Activated CD4-positive, alpha-beta T cell treated with anti-CD3 and anti-CD28 coated beads, Interleukin-2, amount 10 ng/mL, durations not matched to agents 7 days and 5 days (primary cell): ENCODE results near the gene NPLOC4. TPM values are rescaled to one million over a fixed set of nuclear protein-coding genes. Genes with fewer than 3 reads are reported as not detected.
A peak's percentile ranks its signal among the peaks of the same experiment; 100 is the strongest.

ENCODE experiments used
- CTCF ChIA-PET: fragments of 350-600 bp; sonication (Branson Sonifier 250); formaldehyde crosslinking; loops from one replicate; lab custom pipeline; 2021; ENCODE audit warnings: antibody characterized with exemption; lab: Charles Lee
- POLR2A ChIA-PET: fragments of 350-600 bp; sonication (Branson Sonifier 250); formaldehyde crosslinking; loops from one replicate; lab custom pipeline; 2021; ENCODE audit warnings: antibody characterized with exemption; lab: Charles Lee
- DNase-seq: peaks from one replicate; pipeline ENCODE4 v3.0.0-alpha.2; 2020
- H3K27ac Mint-ChIP-seq: one replicate; pipeline ENCODE4 v1.8.0; 2021; ENCODE audit warnings: mild to moderate bottlenecking, moderate library complexity, mixed read lengths
- H3K27me3 Mint-ChIP-seq: one replicate; pipeline ENCODE4 v1.8.0; 2021; ENCODE audit warnings: mixed read lengths
- H3K36me3 Mint-ChIP-seq: one replicate; pipeline ENCODE4 v1.8.0; 2021; ENCODE audit warnings: low read depth, mixed read lengths
- H3K4me1 Mint-ChIP-seq: one replicate; pipeline ENCODE4 v1.8.0; 2021; ENCODE audit warnings: mixed read lengths
- H3K4me3 Mint-ChIP-seq: one replicate; pipeline ENCODE4 v1.8.0; 2021; ENCODE audit warnings: mild to moderate bottlenecking, moderate library complexity, mixed read lengths
- H3K9me3 Mint-ChIP-seq: one replicate; pipeline ENCODE4 v1.8.0; 2021; ENCODE audit warnings: mixed read lengths
- total RNA-seq, 2 experiments: library from RNA; stranded (reverse); gene quantifications; one replicate each; pipeline ENCODE4 v1.2.3, GENCODE V29; 2021

NPLOC4 gene
- total RNA-seq, 2 experiments from 2014 or later = 91.3 to 98.2 TPM

- Mint-ChIP-seq H3K4me1 (peaks cover 29% of the 10 kb centered on the region), H3K27me3 (no peaks in the 10 kb centered on the region), H3K27ac (no peak overlapping the region), H3K36me3 (peaks cover 2% of the 10 kb centered on the region), H3K4me3 (no peak overlapping the region), H3K9me3 (no peaks in the 10 kb centered on the region)
- CTCF ChIA-PET = interaction anchor here (0.6 kb wide), 1 partner anchor 139 kb away, joined by 5 read pairs; no protein-coding TSS in a partner anchor
- no peak for DNase-seq
- POLR2A ChIA-PET = no interaction called here
Measured at GRCh38 chr17:81659038-81659437, 22.1 kb upstream of the NPLOC4 start.

GRCh38 chr17:81656835-81657234, 19.9 kb upstream of the NPLOC4 start:
- Mint-ChIP-seq H3K9me3 (no peaks in the 10 kb centered on the region), H3K27ac (peak overlapping the region; percentile 85), H3K4me3 (no peak overlapping the region), H3K4me1 (peaks cover 33% of the 10 kb centered on the region), H3K36me3 (no peaks in the 10 kb centered on the region), H3K27me3 (no peaks in the 10 kb centered on the region)
- ChIA-PET POLR2A (interaction anchor here (0.6 kb wide), 1 partner anchor 21 kb away, joined by 5 read pairs; no protein-coding TSS in a partner anchor), CTCF (interaction anchor here (2.5 kb wide), 1 partner anchor 10 kb away, joined by 11 read pairs; no protein-coding TSS in a partner anchor)
- DNase-seq = peak; percentile 22

- H3K4me1 Mint-ChIP-seq = peaks cover 35% of the 10 kb centered on the region
- ChIA-PET CTCF (interaction anchor here (2.5 kb wide), 1 partner anchor 9 kb away, joined by 11 read pairs; no protein-coding TSS in a partner anchor), POLR2A (no interaction called here)
- DNase-seq = no peak
- H3K27me3 Mint-ChIP-seq = no peaks in the 10 kb centered on the region
- no peaks in the 10 kb centered on the region for H3K36me3 Mint-ChIP-seq
- H3K27ac Mint-ChIP-seq = peak within 1 kb of the TSS; percentile 85
- H3K4me3 Mint-ChIP-seq = no peak within 1 kb of the TSS
- H3K9me3 Mint-ChIP-seq = no peaks in the 10 kb centered on the region
Measured at GRCh38 chr17:81656118-81656743, 19.3 kb upstream of the NPLOC4 start, which contains the start of gene PDE6G. TSS of gene PDE6G (minus strand) at chr17:81656542. CDS start at chr17:81653305, 3,237 bp downstream.

- no peaks in the 10 kb centered on the region for H3K9me3 Mint-ChIP-seq
- no peaks in the 10 kb centered on the region for H3K27me3 Mint-ChIP-seq
- H3K4me1 Mint-ChIP-seq = peaks cover 35% of the 10 kb centered on the region
- CTCF ChIA-PET = interaction anchor here (2.5 kb wide), 1 partner anchor 8 kb away, joined by 11 read pairs; no protein-coding TSS in a partner anchor
- no peak overlapping the region for H3K27ac Mint-ChIP-seq
- POLR2A ChIA-PET = no interaction called here
- DNase-seq = no peak
- no peak overlapping the region for H3K4me3 Mint-ChIP-seq
- no peaks in the 10 kb centered on the region for H3K36me3 Mint-ChIP-seq
Measured at GRCh38 chr17:81655378-81656117, 18.6 kb upstream of the NPLOC4 start.

- POLR2A ChIA-PET = no interaction called here
- Mint-ChIP-seq H3K27ac (peak overlapping the region; percentile 92), H3K36me3 (no peaks in the 10 kb centered on the region), H3K9me3 (peaks cover 3% of the 10 kb centered on the region), H3K4me3 (peak overlapping the region; percentile 78), H3K4me1 (peaks cover 35% of the 10 kb centered on the region), H3K27me3 (peaks cover 13% of the 10 kb centered on the region)
- peak; percentile 44 for DNase-seq
- CTCF ChIA-PET = interaction anchor here (0.6 kb wide), 1 partner anchor 785 kb away, joined by 3 read pairs; no protein-coding TSS in a partner anchor
Measured at GRCh38 chr17:81652906-81653771, 16.2 kb upstream of the NPLOC4 start.

- H3K9me3 Mint-ChIP-seq = peaks cover 3% of the 10 kb centered on the region
- H3K36me3 Mint-ChIP-seq = no peaks in the 10 kb centered on the region
- CTCF ChIA-PET = interaction anchor here (1.9 kb wide), 1 partner anchor 9 kb away, joined by 5 read pairs; no protein-coding TSS in a partner anchor
- peak overlapping the region; percentile 3 for H3K4me3 Mint-ChIP-seq
- peaks cover 27% of the 10 kb centered on the region for H3K4me1 Mint-ChIP-seq
- H3K27ac Mint-ChIP-seq = no peak overlapping the region
- POLR2A ChIA-PET = no interaction called here
- no peak for DNase-seq
- peaks cover 25% of the 10 kb centered on the region for H3K27me3 Mint-ChIP-seq
Measured at GRCh38 chr17:81651692-81652091, 14.8 kb upstream of the NPLOC4 start.

- Mint-ChIP-seq H3K4me1 (peaks cover 24% of the 10 kb centered on the region), H3K4me3 (no peak overlapping the region), H3K9me3 (peaks cover 3% of the 10 kb centered on the region), H3K27ac (no peak overlapping the region), H3K27me3 (peaks cover 26% of the 10 kb centered on the region), H3K36me3 (no peaks in the 10 kb centered on the region)
- POLR2A ChIA-PET = no interaction called here
- no peak for DNase-seq
- CTCF ChIA-PET = interaction anchor here (1.1 to 1.9 kb wide), 2 partner anchors 9 kb away, joined by 3 to 5 read pairs; no protein-coding TSS in a partner anchor
Measured at GRCh38 chr17:81650951-81651350, 14.0 kb upstream of the NPLOC4 start.

- Mint-ChIP-seq H3K36me3 (no peaks in the 10 kb centered on the region), H3K4me3 (no peak overlapping the region), H3K27me3 (peaks cover 26% of the 10 kb centered on the region), H3K4me1 (peaks cover 16% of the 10 kb centered on the region), H3K9me3 (peaks cover 3% of the 10 kb centered on the region), H3K27ac (no peak overlapping the region)
- POLR2A ChIA-PET = no interaction called here
- DNase-seq = no peak
- CTCF ChIA-PET = interaction anchor here (2.9 kb wide), 1 partner anchor 8 kb away, joined by 11 read pairs; the partner anchor contains the start of gene PDE6G
Measured at GRCh38 chr17:81648707-81649085, 11.8 kb upstream of the NPLOC4 start.

- peaks cover 11% of the 10 kb centered on the region for H3K4me1 Mint-ChIP-seq
- H3K4me3 Mint-ChIP-seq = no peak overlapping the region
- ChIA-PET POLR2A (no interaction called here), CTCF (interaction anchor here (2.9 kb wide), 1 partner anchor 8 kb away, joined by 11 read pairs; the partner anchor contains the start of gene PDE6G)
- peaks cover 26% of the 10 kb centered on the region for H3K27me3 Mint-ChIP-seq
- H3K27ac Mint-ChIP-seq = no peak overlapping the region
- peaks cover 3% of the 10 kb centered on the region for H3K9me3 Mint-ChIP-seq
- H3K36me3 Mint-ChIP-seq = no peaks in the 10 kb centered on the region
- DNase-seq = no peak
Measured at GRCh38 chr17:81648013-81648706, 11.2 kb upstream of the NPLOC4 start.

GRCh38 chr17:81647640-81648012, 10.7 kb upstream of the NPLOC4 start:
- Mint-ChIP-seq H3K36me3 (no peaks in the 10 kb centered on the region), H3K4me1 (peaks cover 5% of the 10 kb centered on the region), H3K27ac (no peak overlapping the region), H3K9me3 (peaks cover 3% of the 10 kb centered on the region), H3K4me3 (no peak overlapping the region), H3K27me3 (peaks cover 26% of the 10 kb centered on the region)
- POLR2A ChIA-PET = no interaction called here
- CTCF ChIA-PET = interaction anchor here (0.6 to 2.9 kb wide), 2 partner anchors 9 to 16 kb away, joined by 4 to 11 read pairs; partner anchors contain the start of gene PDE6G
- DNase-seq = no peak

GRCh38 chr17:81646869-81647600, 10.1 kb upstream of the NPLOC4 start:
- Mint-ChIP-seq H3K4me3 (no peak overlapping the region), H3K4me1 (peaks cover 3% of the 10 kb centered on the region), H3K36me3 (no peaks in the 10 kb centered on the region), H3K27ac (no peak overlapping the region), H3K9me3 (peaks cover 3% of the 10 kb centered on the region), H3K27me3 (peaks cover 26% of the 10 kb centered on the region)
- ChIA-PET POLR2A (no interaction called here), CTCF (interaction anchor here (0.5 to 2.9 kb wide), 4 partner anchors 9 to 450 kb away, joined by 3 to 11 read pairs (median 4); partner anchors contain the start of gene PDE6G)
- DNase-seq = no peak
